ENCODE results near the gene SLC35C1. TPM values are rescaled to one million over a fixed set of nuclear protein-coding genes. Genes with fewer than 3 reads are reported as not detected.

Gene SLC35C1
- total and polyA plus RNA-seq, 2 of the 8 experiments (the other 6 are each of a cell fraction or from before 2014, with no cell fraction given): 4.6 to 10.6 TPM

DNA sequence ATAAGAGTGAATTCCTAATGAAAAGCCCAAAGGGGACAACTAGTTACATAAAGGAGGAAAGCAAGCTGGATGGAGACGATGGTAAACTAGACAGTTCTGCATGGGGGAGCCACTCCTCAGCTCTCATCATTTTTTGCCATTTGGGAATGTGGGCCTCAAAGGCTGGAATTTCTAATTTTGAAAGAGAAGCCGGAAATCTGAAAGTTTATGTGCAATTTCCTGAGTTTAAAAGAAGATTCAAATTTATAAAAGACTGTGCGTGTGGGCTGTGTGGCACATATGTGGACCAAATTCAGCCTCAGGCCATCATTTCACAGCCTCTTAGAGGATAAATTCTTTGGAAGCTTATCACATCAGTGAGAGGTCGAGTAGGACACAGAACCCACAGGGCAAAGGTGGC is 24.0 kb downstream of the SLC35C1 start (continued):
- no peak for TF ChIP-seq CHD7 (IDR thresholded peaks at IDR 0.05; ENCODE audit: insufficient replicate concordance, low read length)
- no peak for TF ChIP-seq SAP30 (IDR thresholded peaks at IDR 0.05; ENCODE audit: insufficient read depth, insufficient replicate concordance, low read length)
- TF ChIP-seq, protein P1, sequence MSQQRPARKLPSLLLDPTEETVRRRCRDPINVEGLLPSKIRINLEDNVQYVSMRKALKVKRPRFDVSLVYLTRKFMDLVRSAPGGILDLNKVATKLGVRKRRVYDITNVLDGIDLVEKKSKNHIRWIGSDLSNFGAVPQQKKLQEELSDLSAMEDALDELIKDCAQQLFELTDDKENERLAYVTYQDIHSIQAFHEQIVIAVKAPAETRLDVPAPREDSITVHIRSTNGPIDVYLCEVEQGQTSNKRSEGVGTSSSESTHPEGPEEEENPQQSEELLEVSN (IDR thresholded peaks at IDR 0.05): no peak
- TF ChIP-seq SP4 (IDR thresholded peaks at IDR 0.05; ENCODE audit: low read length): no peak
- no peak for TF ChIP-seq SP2 (IDR thresholded peaks at IDR 0.05; ENCODE audit: low read length)
- no peak for TF ChIP-seq HDAC2 (IDR thresholded peaks at IDR 0.05; ENCODE audit: borderline replicate concordance in 1 of 2, low read depth in 2 of 2, low read length in 2 of 2)
- no peak for TF ChIP-seq JUN (IDR thresholded peaks at IDR 0.05; ENCODE audit: low read depth, low read length)
- no peak for TF ChIP-seq RNF2 (IDR thresholded peaks at IDR 0.05; ENCODE audit: borderline replicate concordance, low read depth, low read length, missing control alignments, poor library complexity, severe bottlenecking)
- no peak for TF ChIP-seq TAF7 (optimal IDR thresholded peaks at IDR 0.05; ENCODE audit: borderline replicate concordance, low read depth, low read length)

Data from H1 (cell line).